Body of pancreas (tissue), 4 donors: ENCODE measurements around the gene BLVRA.
"Not testable (repeated sequence)": the region's sequence is repeated elsewhere in the genome, so short reads cannot be mapped to it uniquely, and the experiment has no call there.

ENCODE experiments used
- POLR2A ChIP-seq, 3 donors: fragments of 450-650 bp; IDR thresholded peaks; one replicate each; pipeline ENCODE4 v1.6.1; 2016; ENCODE audit warnings: antibody characterized with exemption in 3 of 3, mild to moderate bottlenecking in 2 of 3
- TF ChIP-seq, protein P1 (sequence below), 7 experiments: fragments of 450-650 bp in 4 of 7; fragments of 200-600 bp in 3 of 7; sonication (generic) in 3 of 7; IDR thresholded peaks; one replicate each; pipeline ENCODE4 v1.5.1; 2016 to 2019; ENCODE audit warnings: antibody characterized with exemption in 7 of 7

GRCh38 chr7:43824513-43824912 is 66.0 kb downstream of the BLVRA start:
- TF ChIP-seq, protein P1, sequence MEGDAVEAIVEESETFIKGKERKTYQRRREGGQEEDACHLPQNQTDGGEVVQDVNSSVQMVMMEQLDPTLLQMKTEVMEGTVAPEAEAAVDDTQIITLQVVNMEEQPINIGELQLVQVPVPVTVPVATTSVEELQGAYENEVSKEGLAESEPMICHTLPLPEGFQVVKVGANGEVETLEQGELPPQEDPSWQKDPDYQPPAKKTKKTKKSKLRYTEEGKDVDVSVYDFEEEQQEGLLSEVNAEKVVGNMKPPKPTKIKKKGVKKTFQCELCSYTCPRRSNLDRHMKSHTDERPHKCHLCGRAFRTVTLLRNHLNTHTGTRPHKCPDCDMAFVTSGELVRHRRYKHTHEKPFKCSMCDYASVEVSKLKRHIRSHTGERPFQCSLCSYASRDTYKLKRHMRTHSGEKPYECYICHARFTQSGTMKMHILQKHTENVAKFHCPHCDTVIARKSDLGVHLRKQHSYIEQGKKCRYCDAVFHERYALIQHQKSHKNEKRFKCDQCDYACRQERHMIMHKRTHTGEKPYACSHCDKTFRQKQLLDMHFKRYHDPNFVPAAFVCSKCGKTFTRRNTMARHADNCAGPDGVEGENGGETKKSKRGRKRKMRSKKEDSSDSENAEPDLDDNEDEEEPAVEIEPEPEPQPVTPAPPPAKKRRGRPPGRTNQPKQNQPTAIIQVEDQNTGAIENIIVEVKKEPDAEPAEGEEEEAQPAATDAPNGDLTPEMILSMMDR (IDR thresholded peaks at IDR 0.05), result not testable (repeated sequence)
- not testable (repeated sequence) for TF ChIP-seq POLR2A (IDR thresholded peaks at IDR 0.05)
